ENCODE measurements around the gene SOX10.

The SOX10 gene

GRCh38 chr22:37931893-37932389, 52.4 kb downstream of the SOX10 start:
- no peak for DNase-seq (ENCODE audit: low read depth)
- no peak overlapping the region for H3K4me3 ChIP-seq (ENCODE audit: low read length)
- TF ChIP-seq, protein P1, sequence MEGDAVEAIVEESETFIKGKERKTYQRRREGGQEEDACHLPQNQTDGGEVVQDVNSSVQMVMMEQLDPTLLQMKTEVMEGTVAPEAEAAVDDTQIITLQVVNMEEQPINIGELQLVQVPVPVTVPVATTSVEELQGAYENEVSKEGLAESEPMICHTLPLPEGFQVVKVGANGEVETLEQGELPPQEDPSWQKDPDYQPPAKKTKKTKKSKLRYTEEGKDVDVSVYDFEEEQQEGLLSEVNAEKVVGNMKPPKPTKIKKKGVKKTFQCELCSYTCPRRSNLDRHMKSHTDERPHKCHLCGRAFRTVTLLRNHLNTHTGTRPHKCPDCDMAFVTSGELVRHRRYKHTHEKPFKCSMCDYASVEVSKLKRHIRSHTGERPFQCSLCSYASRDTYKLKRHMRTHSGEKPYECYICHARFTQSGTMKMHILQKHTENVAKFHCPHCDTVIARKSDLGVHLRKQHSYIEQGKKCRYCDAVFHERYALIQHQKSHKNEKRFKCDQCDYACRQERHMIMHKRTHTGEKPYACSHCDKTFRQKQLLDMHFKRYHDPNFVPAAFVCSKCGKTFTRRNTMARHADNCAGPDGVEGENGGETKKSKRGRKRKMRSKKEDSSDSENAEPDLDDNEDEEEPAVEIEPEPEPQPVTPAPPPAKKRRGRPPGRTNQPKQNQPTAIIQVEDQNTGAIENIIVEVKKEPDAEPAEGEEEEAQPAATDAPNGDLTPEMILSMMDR (conservative IDR thresholded peaks at IDR 0.05; ENCODE audit: low read depth, low read length) = no peak

GRCh38 chr22:37930952-37931440, 53.4 kb downstream of the SOX10 start:
- DNase-seq (ENCODE audit: low read depth) = no peak
- no peak overlapping the region for H3K4me3 ChIP-seq (ENCODE audit: low read length)
- TF ChIP-seq, protein P1 (conservative IDR thresholded peaks at IDR 0.05; ENCODE audit: low read depth, low read length) = no peak

GRCh38 chr22:37930270-37930951, 53.9 kb downstream of the SOX10 start:
- DNase-seq (ENCODE audit: low read depth) = no peak
- H3K4me3 ChIP-seq (ENCODE audit: low read length) = no peak overlapping the region
- TF ChIP-seq, protein P1 (conservative IDR thresholded peaks at IDR 0.05; ENCODE audit: low read depth, low read length) = peak; percentile 61

GRCh38 chr22:37929390-37929789, 55.0 kb downstream of the SOX10 start:
- TF ChIP-seq, protein P1 (conservative IDR thresholded peaks at IDR 0.05; ENCODE audit: low read depth, low read length) = no peak
- H3K4me3 ChIP-seq (ENCODE audit: low read length) = no peak overlapping the region
- no peak for DNase-seq (ENCODE audit: low read depth)

GRCh38 chr22:37927637-37927936, 56.8 kb downstream of the SOX10 start:
- TF ChIP-seq, protein P1 (conservative IDR thresholded peaks at IDR 0.05; ENCODE audit: low read depth, low read length) = no peak
- H3K4me3 ChIP-seq (ENCODE audit: low read length) = no peak overlapping the region
- DNase-seq (ENCODE audit: low read depth) = no peak

DNA sequence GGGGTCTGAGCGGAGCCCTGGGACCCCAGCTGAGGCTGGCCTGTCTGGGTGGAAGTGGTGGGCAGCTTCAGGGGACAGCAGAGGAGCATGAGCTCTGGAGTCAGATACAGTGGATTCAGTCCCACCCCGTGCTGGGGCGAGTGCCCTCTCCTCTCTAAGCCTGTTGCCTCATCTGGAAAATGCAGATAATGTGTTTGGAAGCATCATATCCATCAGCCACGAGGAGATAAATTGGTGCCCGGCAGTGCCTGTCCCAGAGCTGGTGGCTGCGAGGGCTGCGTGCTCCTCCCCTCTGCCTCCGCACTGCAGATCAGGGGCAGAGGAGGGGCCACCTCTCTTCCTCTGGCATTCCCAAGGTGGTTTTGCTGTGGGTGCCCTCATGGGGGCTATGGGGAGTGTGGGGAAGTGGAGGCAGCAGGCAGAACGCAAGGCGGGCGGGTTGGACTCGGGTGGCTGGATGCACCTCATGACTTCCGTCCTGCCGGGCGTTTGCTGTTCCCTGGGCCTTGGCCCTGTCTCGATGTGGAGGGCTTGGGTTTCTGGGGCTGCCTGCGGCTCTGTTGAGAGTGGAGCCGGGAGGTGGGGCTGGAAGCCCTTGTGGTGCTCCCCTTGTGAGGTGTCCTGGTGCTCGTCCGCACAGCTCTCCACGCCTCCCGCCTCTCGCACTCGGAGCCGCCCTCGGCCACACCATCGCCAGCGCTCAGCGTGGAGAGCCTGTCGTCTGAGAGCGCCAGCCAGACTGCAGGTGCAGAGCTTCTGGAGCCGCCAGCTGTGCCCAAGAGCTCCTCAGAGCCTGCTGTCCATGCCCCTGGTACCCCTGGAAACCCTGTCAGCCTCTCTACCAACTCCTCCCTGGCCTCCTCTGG, 57.4 kb downstream of the SOX10 start:
- H3K4me3 ChIP-seq (ENCODE audit: low read length) = no peak overlapping the region
- TF ChIP-seq, protein P1 (conservative IDR thresholded peaks at IDR 0.05; ENCODE audit: low read depth, low read length) = no peak

More for the DNA sequence above, 57.4 kb downstream of the SOX10 start:
- DNase-seq (ENCODE audit: low read depth) = no peak

Data from retinal pigment epithelial cell (primary cell).